Spinal cord (tissue), 10 donors: Measurements from ENCODE around the gene NDC80. TPM values are rescaled to one million over a fixed set of nuclear protein-coding genes. Genes with fewer than 3 reads are reported as not detected.
A peak's percentile ranks its signal among the peaks of the same experiment; 100 is the strongest.
"Not testable (repeated sequence)": the region's sequence is repeated elsewhere in the genome, so short reads cannot be mapped to it uniquely, and the experiment has no call there.

Experiments used
- DNase-seq, 6 donors: peaks; one replicate each; pipeline versions ENCODE4 v3.0.0 to v3.0.0-alpha.2; 2013 to 2015; ENCODE audit warnings: low spot score in 6 of 6, low read depth in 4 of 6
- H3K27ac ChIP-seq: one replicate; pipeline ENCODE4 v1.5.1; 2013; ENCODE audit warnings: low read depth, low read length, control low read depth
- H3K27me3 ChIP-seq: one replicate; pipeline ENCODE4 v1.6.1; 2013; ENCODE audit warnings: low read length; ENCODE audit not compliant: control insufficient read depth, insufficient read depth
- H3K36me3 ChIP-seq: one replicate; pipeline ENCODE4 v1.6.1; 2013; ENCODE audit warnings: low read length; ENCODE audit not compliant: control insufficient read depth, insufficient read depth
- H3K4me1 ChIP-seq: one replicate; pipeline ENCODE4 v1.6.1; 2013; ENCODE audit warnings: low read length; ENCODE audit not compliant: control insufficient read depth, insufficient read depth
- H3K4me3 ChIP-seq: one replicate; pipeline ENCODE4 v1.5.1; 2013; ENCODE audit warnings: low read depth, low read length, control low read depth
- H3K9me3 ChIP-seq: one replicate; pipeline ENCODE4 v1.6.1; 2013; ENCODE audit warnings: low read length; ENCODE audit not compliant: control insufficient read depth, insufficient read depth
- WGBS: methylation state at CpG from one replicate; pipeline ENCODE4 v1.1.5; 2013; ENCODE audit warnings: missing lambda C conversion rate; ENCODE audit not compliant: insufficient coverage; 5-methylcytosine and 5-hydroxymethylcytosine counted together
- polyA plus RNA-seq, 2 donors: library from polyadenylated mRNA; unstranded; fragments of 120-200 nt; gene quantifications; one replicate each; pipeline ENCODE4 v1.2.1, GENCODE V29; 2013; ENCODE audit not compliant: insufficient read length in 2 of 2
- total RNA-seq, 2 donors: library from RNA; depleted of rRNA in 1 of 2; stranded (reverse); fragments of 120-200 nt in 1 of 2; fragments of >200 nt in 1 of 2; gene quantifications; one replicate each; pipeline versions ENCODE4 v1.2.3 to v1.2.4, GENCODE V29; 2013 to 2014
- donor health status: healthy.

NDC80 gene
- total and polyA plus RNA-seq, 4 donors = 11.5 to 14.9 (median 13.3) TPM

DNA sequence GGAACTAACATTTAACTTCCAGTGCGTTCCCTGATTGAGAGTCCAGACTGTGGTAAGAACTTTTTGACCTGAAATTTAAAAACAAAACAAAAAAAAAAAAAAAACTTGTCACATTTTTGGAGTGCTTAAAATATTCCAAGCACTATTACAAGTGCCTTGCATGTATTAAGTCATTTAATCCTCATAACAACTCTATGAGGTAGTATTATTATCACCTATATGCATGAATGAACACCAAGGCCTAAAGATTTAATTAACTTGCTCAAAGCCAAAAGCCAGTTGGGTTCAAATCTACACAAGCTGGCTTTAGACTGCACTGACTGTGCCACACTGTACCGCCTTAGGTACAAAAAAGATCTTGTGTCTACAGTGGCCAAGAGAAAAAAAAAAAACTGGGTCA lies 35.3 kb upstream of the NDC80 start:
- Histone ChIP-seq H3K27ac (no peak overlapping the region), H3K36me3 (no peaks in the 10 kb centered on the region), H3K9me3 (no peaks in the 10 kb centered on the region), H3K4me1 (no peaks in the 10 kb centered on the region), H3K4me3 (no peak overlapping the region), H3K27me3 (no peaks in the 10 kb centered on the region)
- 100% methylated on average over 1 of the region's 2 CpGs for WGBS
- no peak for DNase-seq

DNA sequence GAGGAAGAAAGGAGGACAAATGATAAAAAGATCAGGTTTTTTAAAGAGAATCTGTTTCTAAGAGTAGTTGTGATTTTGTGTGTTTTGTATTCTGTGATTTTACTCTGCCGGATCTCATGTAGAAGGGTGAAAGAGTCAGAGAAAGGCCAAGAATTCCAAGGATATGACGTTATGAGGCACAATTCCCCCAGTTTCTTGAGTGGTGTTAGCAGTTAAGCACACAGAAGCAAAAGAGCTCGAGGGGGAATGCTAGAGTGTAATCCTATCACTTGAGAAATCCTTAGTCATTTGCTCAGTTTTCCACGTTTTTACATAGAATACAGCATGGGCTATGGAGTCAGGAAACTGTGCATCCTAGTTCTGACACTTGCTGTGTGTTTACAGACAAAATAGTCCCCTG lies 34.9 kb upstream of the NDC80 start:
- Histone ChIP-seq H3K27ac (no peak overlapping the region), H3K36me3 (no peaks in the 10 kb centered on the region), H3K27me3 (no peaks in the 10 kb centered on the region), H3K4me1 (no peaks in the 10 kb centered on the region), H3K9me3 (no peaks in the 10 kb centered on the region), H3K4me3 (no peak overlapping the region)
- DNase-seq = no peak
- 78% methylated on average over 3 of the region's 4 CpGs for WGBS

DNA sequence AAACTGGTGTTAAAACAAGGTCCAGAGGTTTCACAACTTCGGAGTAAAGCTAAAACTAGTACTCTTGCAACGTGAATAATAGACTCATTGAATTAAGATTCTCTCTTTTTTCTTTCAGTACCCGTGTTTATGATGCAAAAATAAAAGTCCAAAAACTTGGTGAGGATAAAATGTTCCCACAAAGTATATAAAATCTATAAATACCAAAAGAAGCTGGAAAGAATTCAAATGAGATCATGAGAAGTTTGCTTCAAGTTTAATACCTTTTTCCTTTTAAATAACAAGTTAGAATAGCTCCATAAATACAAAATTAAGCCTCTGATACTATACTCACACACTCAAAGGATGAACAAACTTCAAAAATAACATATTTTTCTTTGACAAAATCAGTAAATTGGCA lies 34.1 kb upstream of the NDC80 start:
- DNase-seq = no peak
- Histone ChIP-seq H3K4me3 (no peak overlapping the region), H3K27ac (no peak overlapping the region), H3K36me3 (no peaks in the 10 kb centered on the region), H3K9me3 (no peaks in the 10 kb centered on the region), H3K4me1 (no peaks in the 10 kb centered on the region), H3K27me3 (no peaks in the 10 kb centered on the region)
- WGBS = no CpG with 5 or more reads among the region's 3 CpGs

GRCh38 chr18:2538236-2538635 lies 33.1 kb upstream of the NDC80 start:
- DNase-seq = peak in 1 of 6 donors; percentile 22
- no CpG with 5 or more reads among the region's 1 CpG for WGBS

DNA sequence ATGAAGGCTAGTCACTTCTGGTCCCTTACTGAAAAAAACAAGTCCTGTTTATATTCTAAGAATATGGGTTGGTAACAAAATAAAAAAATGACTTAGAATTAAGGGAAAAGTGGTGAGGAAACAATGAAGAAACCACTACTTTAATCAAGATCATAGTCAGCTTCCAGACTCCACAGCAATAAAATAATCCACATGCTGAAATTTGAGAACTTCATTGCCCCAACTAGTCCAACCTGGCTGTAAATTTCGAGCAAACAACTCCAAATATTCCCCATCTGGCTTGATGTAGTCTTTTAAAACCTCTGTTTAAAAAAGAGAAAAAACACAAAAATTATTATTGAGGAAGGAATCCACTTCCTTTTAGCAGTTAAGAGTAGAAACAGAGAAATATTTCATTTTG lies 32.5 kb upstream of the NDC80 start:
- WGBS = no CpG with 5 or more reads among the region's 1 CpG
- no peaks in the 10 kb centered on the region for H3K36me3 ChIP-seq
- no peaks in the 10 kb centered on the region for H3K27me3 ChIP-seq
- H3K27ac ChIP-seq = no peak overlapping the region
- no peak for DNase-seq
- no peak overlapping the region for H3K4me3 ChIP-seq
- no peaks in the 10 kb centered on the region for H3K4me1 ChIP-seq
- H3K9me3 ChIP-seq = no peaks in the 10 kb centered on the region

More at GRCh38 chr18:2538236-2538635, 33.1 kb upstream of the NDC80 start:
- Histone ChIP-seq H3K27me3 (no peaks in the 10 kb centered on the region), H3K9me3 (no peaks in the 10 kb centered on the region), H3K4me3 (no peak overlapping the region), H3K36me3 (no peaks in the 10 kb centered on the region), H3K4me1 (no peaks in the 10 kb centered on the region), H3K27ac (no peak overlapping the region)

- H3K4me1 ChIP-seq = no peaks in the 10 kb centered on the region
- H3K4me3 ChIP-seq = no peak overlapping the region
- no CpG with 5 or more reads among the region's 4 CpGs for WGBS
- DNase-seq = no peak
- no peaks in the 10 kb centered on the region for H3K36me3 ChIP-seq
- no peak overlapping the region for H3K27ac ChIP-seq
- H3K9me3 ChIP-seq = no peaks in the 10 kb centered on the region
- no peaks in the 10 kb centered on the region for H3K27me3 ChIP-seq
Measured at GRCh38 chr18:2540575-2540974, 30.8 kb upstream of the NDC80 start.

DNA sequence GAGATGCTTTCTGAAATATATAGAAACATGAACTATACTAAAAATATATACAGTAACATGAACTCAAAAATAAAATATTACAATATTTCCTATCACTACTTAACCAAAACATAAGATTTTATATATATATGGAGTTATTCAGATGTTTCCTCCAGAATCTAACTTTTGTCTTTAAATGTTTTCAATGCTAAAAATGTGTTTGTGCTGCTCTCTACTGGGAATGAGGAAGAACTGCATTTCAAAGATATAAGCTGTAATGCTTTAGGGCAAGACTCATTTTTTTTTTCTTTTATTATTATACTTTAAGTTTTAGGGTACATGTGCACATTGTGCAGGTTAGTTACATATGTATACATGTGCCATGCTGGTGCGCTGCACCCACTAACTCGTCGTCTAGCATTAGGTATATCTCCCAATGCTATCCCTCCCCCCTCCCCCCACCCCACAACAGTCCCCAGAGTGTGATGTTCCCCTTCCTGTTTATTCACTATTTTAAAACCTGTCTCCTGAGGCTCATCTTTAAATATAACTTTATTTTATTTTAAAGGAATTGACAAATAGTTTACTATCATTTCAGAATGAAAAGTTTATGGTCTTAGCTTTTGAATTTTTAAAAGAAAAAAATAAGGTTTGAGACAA lies 29.3 kb upstream of the NDC80 start:
- DNase-seq = peak; percentile 6 to 88 (median 32)
- no CpG with 5 or more reads among the region's 3 CpGs for WGBS
- H3K4me3 ChIP-seq, H3K27ac ChIP-seq, H3K9me3 ChIP-seq, H3K4me1 ChIP-seq, H3K36me3 ChIP-seq, H3K27me3 ChIP-seq: not testable (repeated sequence)

- DNase-seq = no peak
- no peaks in the 10 kb centered on the region for H3K36me3 ChIP-seq
- H3K27ac ChIP-seq = no peak overlapping the region
- H3K27me3 ChIP-seq = no peaks in the 10 kb centered on the region
- H3K4me3 ChIP-seq = no peak overlapping the region
- no peaks in the 10 kb centered on the region for H3K4me1 ChIP-seq
- WGBS = no CpG with 5 or more reads among the region's 2 CpGs
- no peaks in the 10 kb centered on the region for H3K9me3 ChIP-seq
Measured at GRCh38 chr18:2545155-2545554, 26.2 kb upstream of the NDC80 start.

- peaks cover 6% of the 10 kb centered on the region for H3K36me3 ChIP-seq
- 90% methylated on average over 2 of the region's 4 CpGs for WGBS
- no peaks in the 10 kb centered on the region for H3K4me1 ChIP-seq
- no peak overlapping the region for H3K4me3 ChIP-seq
- H3K27ac ChIP-seq = no peak overlapping the region
- H3K9me3 ChIP-seq = no peaks in the 10 kb centered on the region
- peak in 5 of 6 donors; percentile 36 to 91 (median 55) for DNase-seq
- no peaks in the 10 kb centered on the region for H3K27me3 ChIP-seq
Measured at GRCh38 chr18:2547477-2548087, 23.8 kb upstream of the NDC80 start.

GRCh38 chr18:2549462-2549861 lies 21.9 kb upstream of the NDC80 start:
- H3K4me3 ChIP-seq = no peak overlapping the region
- peaks cover 6% of the 10 kb centered on the region for H3K36me3 ChIP-seq
- H3K27me3 ChIP-seq = no peaks in the 10 kb centered on the region
- no peak overlapping the region for H3K27ac ChIP-seq
- no peaks in the 10 kb centered on the region for H3K9me3 ChIP-seq
- H3K4me1 ChIP-seq = no peaks in the 10 kb centered on the region
- no peak for DNase-seq
- no CpG with 5 or more reads among the region's 2 CpGs for WGBS
